HG03097 (cell line): ENCODE results near the gene TOMM40L.
"Not testable (repeated sequence)": the region's sequence is repeated elsewhere in the genome, so short reads cannot be mapped to it uniquely, and the experiment has no call there.

ENCODE experiments used
- ATAC-seq: cut with Tn5 transposase; IDR thresholded peaks from one replicate; pipeline ENCODE4 v1.9.1; 2021; ENCODE audit not compliant: unreplicated experiment, low FRiP score

Gene TOMM40L

DNA sequence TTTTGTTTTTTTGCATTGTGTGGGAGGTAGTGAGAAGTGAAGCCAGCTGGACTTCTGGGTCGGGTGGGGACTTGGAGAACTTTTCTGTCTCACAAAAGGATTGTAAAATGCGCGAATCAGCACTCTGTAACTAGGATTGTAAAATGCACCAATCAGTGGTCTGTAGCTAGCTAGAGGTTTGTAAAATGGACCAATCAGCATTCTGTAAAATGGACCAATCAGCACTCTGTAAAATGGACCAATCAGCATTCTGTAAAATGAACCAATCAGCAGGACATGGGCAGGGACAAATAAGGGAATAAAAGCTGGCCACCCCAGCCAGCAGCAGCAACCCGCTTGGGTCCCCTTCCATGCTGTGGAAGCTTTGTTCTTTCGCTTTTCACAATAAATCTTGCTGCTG lies 24.2 kb downstream of the TOMM40L start:
- not testable (repeated sequence) for ATAC-seq

- no peak for ATAC-seq
Measured at GRCh38 chr1:161250829-161251228, 25.0 kb downstream of the TOMM40L start.

- no peak for ATAC-seq
Measured at GRCh38 chr1:161251579-161251978, 25.7 kb downstream of the TOMM40L start.

GRCh38 chr1:161255302-161255701 lies 29.4 kb downstream of the TOMM40L start:
- not testable (repeated sequence) for ATAC-seq

- not testable (repeated sequence) for ATAC-seq
Measured at GRCh38 chr1:161255955-161256520, 30.2 kb downstream of the TOMM40L start.

GRCh38 chr1:161257109-161257508 lies 31.2 kb downstream of the TOMM40L start:
- ATAC-seq = not testable (repeated sequence)

- ATAC-seq = peak; percentile 80
Measured at GRCh38 chr1:161258439-161259344, 32.8 kb downstream of the TOMM40L start, which contains the start of gene PCP4L1. PCP4L1 (plus strand) TSS chr1:161258745; CDS start chr1:161258975, 230 bp downstream.

DNA sequence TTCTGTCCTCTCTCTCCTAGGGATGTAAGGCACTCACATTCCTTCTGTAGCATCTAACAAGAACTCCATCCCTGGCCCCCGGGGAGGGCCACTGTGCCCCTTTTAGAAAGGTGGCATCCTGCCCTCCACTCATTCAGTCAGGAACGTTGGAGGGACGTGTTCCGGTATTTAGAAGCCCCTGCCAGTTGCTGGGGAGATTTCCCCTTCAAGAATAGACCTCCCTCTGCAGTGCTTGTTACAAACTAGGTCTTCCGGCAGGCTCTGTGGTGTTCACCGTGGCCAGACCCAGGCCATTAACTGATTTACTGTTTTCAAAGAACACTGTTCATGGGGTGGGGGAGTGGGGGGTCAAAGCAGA lies 33.5 kb downstream of the TOMM40L start:
- no peak for ATAC-seq

- ATAC-seq = no peak
Measured at GRCh38 chr1:161259765-161260164, 33.9 kb downstream of the TOMM40L start.

- ATAC-seq = no peak
Measured at GRCh38 chr1:161260376-161261260, 34.8 kb downstream of the TOMM40L start.

DNA sequence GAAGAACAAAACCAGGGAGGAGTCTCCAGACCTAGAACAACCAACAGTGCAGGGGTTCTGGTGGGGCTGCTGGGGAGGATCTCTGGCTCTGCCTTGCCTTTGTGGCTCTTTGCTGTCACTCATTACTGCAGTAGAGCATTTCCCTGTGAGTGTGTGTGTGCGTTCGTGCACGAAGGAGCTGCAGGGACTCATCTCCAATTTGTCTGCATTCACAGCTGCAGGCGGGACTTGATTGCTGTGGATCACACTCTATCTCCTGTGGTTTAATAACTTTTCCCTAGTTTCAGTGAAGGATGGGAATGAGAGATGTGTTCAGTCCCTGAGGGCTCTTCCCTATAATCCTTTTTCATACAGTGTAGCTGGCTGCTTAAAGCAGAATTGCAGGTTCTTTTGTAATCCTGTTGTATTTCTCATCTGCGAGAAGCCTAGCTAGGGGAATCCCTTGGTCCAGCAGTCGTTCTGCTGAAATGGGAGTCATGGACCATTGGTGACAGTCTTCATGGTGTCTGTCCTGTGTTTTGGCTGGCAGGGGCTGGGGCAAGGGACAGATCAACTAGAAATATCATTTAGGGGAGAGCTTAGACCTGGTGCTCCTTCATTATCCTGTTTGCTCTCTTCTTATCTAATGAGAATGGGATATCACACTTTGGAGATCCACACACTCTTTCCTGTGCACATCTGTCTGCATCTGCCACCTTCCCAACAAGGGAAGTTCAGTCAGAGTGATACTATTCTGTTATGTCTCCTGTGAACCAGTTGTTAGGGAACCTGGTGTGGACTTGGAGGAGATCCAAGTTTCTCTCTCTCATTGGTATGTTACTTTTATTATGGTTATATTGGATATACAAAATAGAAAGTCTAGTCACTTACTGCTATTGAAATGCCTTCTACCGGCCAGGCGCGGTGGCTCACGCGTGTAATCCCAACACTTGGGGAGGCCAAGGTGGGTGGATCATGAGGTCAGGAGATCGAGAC lies 35.7 kb downstream of the TOMM40L start:
- ATAC-seq = no peak

GRCh38 chr1:161265305-161265704 lies 39.4 kb downstream of the TOMM40L start:
- ATAC-seq = no peak

GRCh38 chr1:161266202-161266601 lies 40.3 kb downstream of the TOMM40L start:
- ATAC-seq = no peak

DNA sequence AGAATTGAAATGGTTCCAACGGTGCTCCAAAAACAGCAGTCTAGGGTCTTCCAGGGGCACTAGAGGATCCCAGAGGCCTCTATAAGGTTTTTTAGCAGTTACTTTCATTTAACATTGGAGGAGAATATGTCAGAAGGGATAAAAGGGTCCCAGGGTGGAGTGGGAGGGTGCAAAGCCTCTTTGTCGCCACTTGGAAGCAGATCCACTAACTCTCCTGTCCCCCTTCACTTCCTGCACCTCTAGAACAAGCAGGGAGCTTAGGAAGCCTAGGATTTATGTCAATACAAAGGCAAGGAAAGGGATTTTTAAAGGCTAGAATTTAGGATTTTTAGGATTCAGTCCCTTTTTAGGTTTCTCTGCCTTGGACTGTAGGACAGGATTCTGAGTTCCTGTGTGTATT lies 41.0 kb downstream of the TOMM40L start:
- ATAC-seq = no peak

DNA sequence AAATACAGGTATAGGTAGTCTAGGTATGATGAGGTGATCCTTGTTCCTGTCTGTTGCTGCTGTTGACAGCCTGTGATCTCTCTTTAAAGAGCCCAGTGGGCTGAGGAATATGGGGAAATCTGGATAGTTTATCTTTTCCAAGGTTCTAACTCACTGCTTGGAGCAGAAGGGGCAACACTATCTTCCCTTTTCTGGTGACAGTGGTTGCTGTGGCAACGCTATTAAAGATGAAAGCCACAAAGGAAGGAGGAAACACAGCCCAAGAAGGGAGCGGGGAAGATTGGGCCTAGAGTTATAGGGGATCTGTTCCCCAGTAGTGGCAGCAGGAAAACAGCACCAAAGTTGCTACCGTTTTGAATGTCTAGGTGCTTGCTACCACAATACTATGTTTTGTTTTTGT lies 41.5 kb downstream of the TOMM40L start:
- ATAC-seq = no peak

GRCh38 chr1:161273402-161273801 lies 47.5 kb downstream of the TOMM40L start:
- no peak for ATAC-seq

- no peak for ATAC-seq
Measured at GRCh38 chr1:161274874-161275273, 49.0 kb downstream of the TOMM40L start.
